HL-60/S4 treated with retinoic acid at 250 ng/mL for 4 days and 3 days (cell line): ENCODE results near the gene TNNI3.
"Not testable (repeated sequence)": the region's sequence is repeated elsewhere in the genome, so short reads cannot be mapped to it uniquely, and the experiment has no call there.

Experiments used
- in situ Hi-C: fragments of 300-500 bp; cut with MboI; formaldehyde crosslinking; loops from 2 replicates; pipeline ENCODE4 v1.7.0; 2022; ENCODE audit warnings: low sequenced_read_pairs

Gene TNNI3

GRCh38 chr19:55157064-55157908 lies at the start of gene TNNI3:
Gene TNNI3 (minus strand): TSS chr19:55157732. CDS start chr19:55157589, 143 bp downstream.
- in situ Hi-C loops: loop anchor here (10.0 kb wide), 1 partner anchor 468 kb away; the partner anchor contains the start of gene ZNF784

GRCh38 chr19:55206664-55207500 lies 49.4 kb upstream of the TNNI3 start:
- in situ Hi-C loops: no loop called here

DNA sequence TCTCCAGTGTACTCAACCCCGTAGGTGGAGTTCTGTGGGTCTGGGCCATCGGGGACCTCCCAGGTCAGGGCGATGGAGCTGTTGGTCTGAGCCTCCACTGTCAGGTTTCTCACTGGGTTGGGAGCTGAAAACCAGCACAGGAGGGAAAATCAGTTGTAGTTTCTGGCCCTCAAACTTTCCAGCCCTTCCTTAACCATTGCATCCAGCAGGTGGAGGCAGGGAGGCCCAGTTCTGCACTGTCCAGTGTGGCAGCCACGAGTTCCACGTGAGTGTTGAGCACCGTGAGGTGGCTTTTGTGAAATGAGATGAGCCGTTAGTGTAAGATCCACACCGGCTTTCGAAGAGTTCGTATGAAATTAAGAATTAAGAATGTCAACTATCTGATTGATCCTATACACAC lies 44.7 kb upstream of the TNNI3 start:
- in situ Hi-C loops: not testable (repeated sequence)

DNA sequence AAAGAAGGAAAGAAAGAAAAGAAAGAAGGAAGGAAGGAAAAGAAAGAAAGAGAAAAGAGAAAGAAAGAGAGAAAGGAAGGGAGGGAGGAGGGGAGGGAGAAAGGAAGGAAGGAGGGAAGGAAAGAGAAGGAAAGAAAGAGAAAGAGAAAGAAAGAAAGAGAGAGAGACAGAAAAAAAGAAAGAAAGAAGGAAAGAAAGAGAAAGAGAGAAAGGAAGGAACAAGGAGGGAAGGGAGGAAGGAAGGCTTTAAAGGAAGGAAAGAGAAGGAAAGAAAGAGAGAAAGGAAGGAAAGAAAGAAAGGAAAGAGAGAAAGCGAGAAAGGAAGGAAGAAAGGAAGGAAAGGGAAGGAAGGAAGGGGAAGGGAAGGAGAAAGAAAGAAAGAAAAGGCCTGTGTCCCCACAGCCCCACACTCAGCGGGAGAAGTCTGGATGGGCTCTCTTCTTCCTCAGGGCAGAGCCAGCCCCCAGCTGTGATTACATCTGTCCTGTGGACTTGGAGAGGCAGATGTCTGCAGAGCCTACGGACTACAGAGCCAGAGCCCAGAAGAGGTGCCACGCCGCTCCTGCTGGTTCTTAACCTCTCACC lies 42.2 kb upstream of the TNNI3 start:
- in situ Hi-C loops: no loop called here

GRCh38 chr19:55198651-55199050 lies 41.1 kb upstream of the TNNI3 start:
- in situ Hi-C loops: no loop called here

GRCh38 chr19:55197528-55197927 lies 40.0 kb upstream of the TNNI3 start:
- in situ Hi-C loops: no loop called here

GRCh38 chr19:55196803-55197202 lies 39.3 kb upstream of the TNNI3 start:
- in situ Hi-C loops: no loop called here

GRCh38 chr19:55193481-55193880 lies 35.9 kb upstream of the TNNI3 start:
- in situ Hi-C loops: no loop called here

GRCh38 chr19:55189403-55189835 lies 31.9 kb upstream of the TNNI3 start:
- in situ Hi-C loops: no loop called here

GRCh38 chr19:55188625-55189024 lies 31.1 kb upstream of the TNNI3 start:
- in situ Hi-C loops: no loop called here

GRCh38 chr19:55186080-55186479 lies 28.5 kb upstream of the TNNI3 start:
- in situ Hi-C loops: no loop called here

GRCh38 chr19:55181740-55182139 lies 24.2 kb upstream of the TNNI3 start:
- in situ Hi-C loops: no loop called here

DNA sequence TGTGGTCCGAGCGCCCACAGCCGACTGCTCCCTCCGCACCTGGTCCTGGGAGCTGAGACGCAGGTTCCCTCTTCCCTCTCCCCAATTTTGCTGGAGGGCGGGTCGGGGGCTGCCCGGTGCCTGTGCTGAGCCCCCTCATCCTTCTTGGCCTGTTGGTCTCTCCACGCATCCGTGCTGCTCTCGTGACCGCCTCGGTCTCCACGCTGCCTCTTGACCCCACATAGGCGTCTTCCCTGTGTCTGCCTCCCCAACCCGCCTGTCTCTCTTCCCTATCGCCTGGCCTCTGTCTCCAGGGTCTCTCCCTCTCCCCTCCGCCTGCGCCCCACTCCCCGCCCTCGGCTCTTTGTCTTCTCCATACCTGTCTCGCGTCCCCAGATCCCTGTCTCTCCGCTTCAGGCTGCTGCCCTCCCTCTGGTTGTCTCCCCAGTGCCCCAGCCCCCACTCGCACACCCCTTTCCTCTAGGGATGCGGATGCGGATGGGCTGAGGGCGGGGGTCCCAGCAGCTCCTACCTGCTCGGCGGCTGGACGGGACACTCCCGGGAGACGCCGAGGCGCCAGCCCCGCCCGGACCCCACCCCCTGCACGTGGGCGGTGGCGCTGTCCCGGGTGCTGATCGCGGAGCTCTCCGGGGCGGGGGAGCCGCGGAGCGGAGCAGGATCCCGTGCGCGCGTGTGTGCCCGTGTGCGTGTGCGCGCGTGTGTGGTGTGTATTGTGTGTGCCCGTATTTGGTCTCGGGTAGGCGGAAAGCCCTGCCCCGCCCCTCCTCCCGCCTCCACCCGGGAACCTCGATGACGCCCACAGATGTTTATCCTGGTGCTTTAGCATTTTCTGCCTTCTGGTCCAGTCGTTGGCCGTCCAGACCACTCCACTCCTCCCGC lies 22.3 kb upstream of the TNNI3 start, which contains the start of gene SYT5:
SYT5 (minus strand) TSS at position 684 of the 879 bp plus-strand sequence. CDS start 1,248 bp downstream, outside the sequence.
- in situ Hi-C loops: no loop called here

DNA sequence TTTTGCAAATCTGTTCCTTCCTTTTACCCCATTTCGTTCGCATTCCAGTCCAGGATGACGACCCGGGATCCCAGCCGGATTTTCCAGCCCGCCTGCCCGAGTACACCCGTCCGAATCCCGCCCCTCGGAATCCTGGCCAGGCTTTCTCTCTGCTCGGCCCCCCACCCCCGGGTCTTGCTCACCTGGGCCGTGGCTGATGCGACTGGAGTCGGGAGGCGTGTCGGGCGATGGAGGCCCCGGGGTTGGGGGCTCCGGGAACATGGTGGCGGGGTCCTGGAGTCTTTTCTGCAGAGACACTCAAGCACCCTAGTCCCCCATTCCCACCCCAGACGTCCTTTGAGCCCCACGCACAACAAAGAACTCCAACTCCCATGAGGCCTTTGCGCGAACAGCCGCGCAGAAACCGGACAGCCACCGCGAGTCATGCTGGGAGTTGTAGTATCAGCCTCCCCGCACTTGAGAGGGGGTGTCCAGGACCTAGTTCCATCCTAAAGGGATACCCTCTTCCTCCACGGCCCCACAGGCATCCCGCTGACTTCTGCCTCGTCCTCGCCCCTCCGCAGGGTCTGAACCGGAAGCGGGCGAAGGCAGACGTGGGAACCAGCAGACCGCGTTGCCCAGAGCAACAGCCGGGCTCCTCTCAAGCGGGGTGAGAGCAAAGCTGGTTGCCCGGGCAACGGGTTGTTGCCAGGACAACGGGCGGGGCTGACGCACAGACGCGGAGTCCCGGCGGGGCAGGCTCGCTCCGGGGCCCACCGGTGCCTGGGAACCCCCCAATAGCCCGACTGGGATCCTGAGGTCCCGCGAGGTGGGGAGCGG lies 21.5 kb upstream of the TNNI3 start:
- in situ Hi-C loops: no loop called here

DNA sequence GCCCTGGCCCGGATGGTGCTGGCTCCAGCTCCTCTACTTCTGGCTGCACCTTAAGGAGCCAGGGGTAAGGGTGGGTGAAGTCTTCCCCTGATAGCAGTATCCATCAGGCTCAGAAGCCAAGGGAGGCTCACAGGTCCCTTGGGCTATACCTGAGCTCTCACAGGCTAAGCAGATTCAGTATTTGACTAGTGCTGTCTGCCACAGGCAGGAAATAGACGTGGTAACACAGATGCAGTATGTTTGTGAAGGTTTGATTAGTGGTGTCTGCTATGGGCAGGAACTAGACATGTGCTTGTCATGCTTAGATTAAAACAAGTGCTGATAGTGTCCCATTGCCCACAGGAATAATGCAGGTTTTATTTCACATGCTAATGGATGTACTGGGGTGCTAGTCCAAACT lies 18.5 kb upstream of the TNNI3 start:
- in situ Hi-C loops: no loop called here

DNA sequence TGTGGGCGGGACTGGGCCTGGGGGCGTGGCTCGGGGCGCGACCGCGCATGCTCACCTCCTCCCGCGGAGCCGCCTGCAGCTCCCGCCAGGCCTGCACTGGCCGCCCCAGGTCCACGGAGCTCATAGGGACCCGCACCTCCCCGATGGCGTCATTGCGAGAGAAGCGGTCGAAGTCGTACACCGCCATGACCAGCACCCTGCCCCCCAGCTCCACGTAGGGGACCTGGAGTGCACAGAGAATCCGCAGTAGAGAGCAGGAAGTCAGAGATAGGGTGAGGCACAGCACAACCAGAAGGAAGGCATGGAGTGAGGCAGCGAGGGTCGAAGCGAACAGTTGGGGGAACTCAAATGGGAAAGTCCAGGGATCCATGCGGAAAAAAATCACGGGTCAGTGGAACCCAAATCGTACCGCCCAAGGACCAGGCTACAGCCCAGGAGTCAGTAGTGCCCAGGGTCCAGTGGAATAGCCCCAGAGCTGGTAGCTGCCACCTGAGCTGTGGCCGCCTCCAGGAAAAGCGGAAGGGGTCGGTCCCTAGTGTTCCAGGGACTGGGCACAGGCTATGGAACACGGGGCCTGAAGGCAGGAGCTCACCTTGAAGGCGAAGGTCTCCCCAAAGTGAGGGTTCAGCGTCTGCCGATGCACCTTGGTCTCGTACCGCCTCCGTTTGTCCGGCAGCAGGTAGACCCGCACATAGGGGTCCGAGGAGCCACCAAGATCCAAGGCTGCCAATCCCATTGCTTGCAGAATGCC lies 17.8 kb upstream of the TNNI3 start:
- in situ Hi-C loops: no loop called here

- in situ Hi-C loops: no loop called here
These were observed 17.0 kb upstream of the TNNI3 start for GRCh38 chr19:55174425-55175116.

DNA sequence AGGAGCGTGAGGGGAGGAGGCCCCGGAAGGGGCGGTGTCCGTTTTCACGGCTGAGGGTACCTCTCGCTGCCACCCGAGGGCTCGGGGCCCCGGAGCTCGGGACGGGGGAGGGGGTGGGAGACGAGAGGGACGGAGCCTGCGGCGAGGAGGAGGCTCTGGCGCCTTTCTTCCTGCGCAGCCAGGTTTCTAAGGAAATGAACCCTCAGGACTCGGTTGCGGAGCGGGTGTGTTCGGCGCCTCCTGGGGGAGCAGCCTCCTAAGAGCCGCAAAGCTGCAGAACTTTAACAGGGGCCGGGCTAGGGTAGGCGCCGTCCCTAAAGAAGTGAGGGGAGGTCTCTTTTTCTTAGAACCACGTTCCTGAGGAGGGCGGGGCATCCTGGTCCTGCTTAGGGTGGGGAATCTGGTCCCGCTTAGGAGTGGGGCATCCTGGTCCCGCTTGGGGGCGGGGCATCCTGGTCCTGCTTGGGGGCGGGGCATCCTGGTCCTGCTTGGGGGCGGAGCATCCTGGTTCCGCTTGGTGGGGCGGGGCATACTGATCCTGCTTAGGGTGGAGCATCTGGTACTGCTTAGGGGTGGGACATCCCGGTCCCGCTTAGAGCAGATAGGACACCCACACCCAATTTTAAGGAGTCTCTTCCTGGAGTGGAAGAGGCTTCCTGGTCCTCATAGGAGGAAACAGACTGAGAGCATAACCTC lies 16.3 kb upstream of the TNNI3 start:
- in situ Hi-C loops: no loop called here
